Fibroblast of villous mesenchyme (primary cell): ENCODE results near the gene KIAA1217. TPM values are rescaled to one million over a fixed set of nuclear protein-coding genes. Genes with fewer than 3 reads are reported as not detected.

ENCODE experiments used
- DNase-seq: peaks from one replicate; pipeline ENCODE4 v3.0.0-alpha.2; 2010; ENCODE audit warnings: low read depth
- H3K4me3 ChIP-seq: 2 replicates; pipeline ENCODE4 v1.5.1; 2011; ENCODE audit warnings: low read depth, mild to moderate bottlenecking, low read length
- CTCF ChIP-seq: IDR thresholded peaks from 2 replicates; pipeline ENCODE4 v1.5.1; 2012; ENCODE audit warnings: low read depth, mild to moderate bottlenecking, low read length; ENCODE audit not compliant: insufficient read depth
- total RNA-seq: library from RNA; depleted of rRNA; stranded (reverse); fragments of >200 nt; gene quantifications from 2 replicates; pipeline ENCODE4 v1.2.3, GENCODE V29; 2012

The KIAA1217 gene
- total RNA-seq, 1 donor, result 0.86 TPM

- no peak for TF ChIP-seq CTCF
- DNase-seq, result no peak
- H3K4me3 ChIP-seq, result no peak overlapping the region
These were observed 344.2 kb downstream of the KIAA1217 start for GRCh38 chr10:24553051-24553612.

GRCh38 chr10:24554036-24554435 lies 345.1 kb downstream of the KIAA1217 start:
- H3K4me3 ChIP-seq, result no peak overlapping the region
- DNase-seq, result no peak
- no peak for TF ChIP-seq CTCF

- no peak for DNase-seq
- no peak for TF ChIP-seq CTCF
These were observed 347.3 kb downstream of the KIAA1217 start for GRCh38 chr10:24556126-24556749.

GRCh38 chr10:24556750-24557742 lies 348.1 kb downstream of the KIAA1217 start:
- DNase-seq, result peak; percentile 71
- H3K4me3 ChIP-seq, result no peak overlapping the region
- TF ChIP-seq CTCF, result peak; percentile 72

More at GRCh38 chr10:24556126-24556749, 347.3 kb downstream of the KIAA1217 start:
- H3K4me3 ChIP-seq, result no peak overlapping the region

- H3K4me3 ChIP-seq, result no peak overlapping the region
- peak; percentile 29 for DNase-seq
- no peak for TF ChIP-seq CTCF
These were observed 352.5 kb downstream of the KIAA1217 start for GRCh38 chr10:24561453-24561852.

GRCh38 chr10:24568042-24568441 lies 359.1 kb downstream of the KIAA1217 start:
- TF ChIP-seq CTCF, result no peak
- no peak overlapping the region for H3K4me3 ChIP-seq
- DNase-seq, result no peak
